GM12891 (cell line): ENCODE results near the gene SMIM9. TPM values are rescaled to one million over a fixed set of nuclear protein-coding genes. Genes with fewer than 3 reads are reported as not detected.
"Not testable (repeated sequence)": the region's sequence is repeated elsewhere in the genome, so short reads cannot be mapped to it uniquely, and the experiment has no call there.

Experiments used
- DNase-seq: peaks from one replicate; pipeline ENCODE4 v3.0.0; 2011; ENCODE audit warnings: low spot score; ENCODE audit not compliant: insufficient read length
- FAIRE-seq: peaks from 2 replicates; lab custom pipeline; 2011; peaks lifted over from hg19 to GRCh38; lab: Jason Lieb, UNC
- PAX5 ChIP-seq: IDR thresholded peaks from 2 replicates; pipeline ENCODE4 v1.6.1; 2011; ENCODE audit warnings: low read length, moderate library complexity, mild to moderate bottlenecking; ENCODE audit not compliant: insufficient read depth, severe bottlenecking
- POLR2A ChIP-seq: IDR thresholded peaks from 2 replicates; pipeline ENCODE4 v1.6.1; 2011; ENCODE audit warnings: low read depth, low read length, control low read depth
- POLR2AphosphoS5 ChIP-seq: IDR thresholded peaks from 2 replicates; pipeline ENCODE4 v1.6.1; 2011; ENCODE audit warnings: low read depth, low read length, control low read depth
- POU2F2 ChIP-seq: IDR thresholded peaks from 2 replicates; pipeline ENCODE4 v1.6.1; 2011; ENCODE audit warnings: low read depth, mild to moderate bottlenecking, control low read depth, low read length, moderate library complexity
- SPI1 ChIP-seq: IDR thresholded peaks from 2 replicates; pipeline ENCODE4 v1.6.1; 2011; ENCODE audit warnings: low read depth, low read length, control low read depth
- TAF1 ChIP-seq: IDR thresholded peaks from 2 replicates; pipeline ENCODE4 v1.6.1; 2011; ENCODE audit warnings: low read depth, low read length, control low read depth
- polyA plus RNA-seq: library from polyadenylated mRNA; unstranded; fragments of >200 nt; gene quantifications from one replicate; pipeline ENCODE4 v1.2.1, GENCODE V29; 2012; ENCODE audit warnings: low read depth, missing spikeins, inconsistent platforms; ENCODE audit not compliant: missing spikeins

Gene SMIM9
- not detected for polyA plus RNA-seq

GRCh38 chrX:154834562-154834961 is at the start of gene SMIM9:
Gene SMIM9, minus strand, starts transcription at chrX:154834662. Its CDS starts 3,806 bp downstream, at chrX:154830856.
- TF ChIP-seq SPI1 (no peak), POLR2A (no peak), POLR2AphosphoS5 (no peak), POU2F2 (no peak), PAX5 (no peak), TAF1 (no peak)
- peak; percentile 56 for FAIRE-seq

GRCh38 chrX:154884069-154884468 is 49.6 kb upstream of the SMIM9 start:
- not testable (repeated sequence) for DNase-seq, FAIRE-seq

More at GRCh38 chrX:154834562-154834961, at the start of gene SMIM9:
- DNase-seq = no peak

GRCh38 chrX:154873329-154873728 is 38.9 kb upstream of the SMIM9 start:
- DNase-seq (no peak), FAIRE-seq (no peak)
- TF ChIP-seq POLR2AphosphoS5 (no peak), PAX5 (no peak), POLR2A (no peak), SPI1 (no peak), POU2F2 (no peak), TAF1 (no peak)

- DNase-seq, FAIRE-seq: not testable (repeated sequence)
Observed at GRCh38 chrX:154868522-154868921, 34.1 kb upstream of the SMIM9 start.

GRCh38 chrX:154855256-154855655 is 20.8 kb upstream of the SMIM9 start:
- TF ChIP-seq POLR2AphosphoS5 (no peak), POLR2A (no peak), TAF1 (no peak), POU2F2 (no peak), SPI1 (no peak)
- FAIRE-seq (no peak), DNase-seq (no peak)

DNA sequence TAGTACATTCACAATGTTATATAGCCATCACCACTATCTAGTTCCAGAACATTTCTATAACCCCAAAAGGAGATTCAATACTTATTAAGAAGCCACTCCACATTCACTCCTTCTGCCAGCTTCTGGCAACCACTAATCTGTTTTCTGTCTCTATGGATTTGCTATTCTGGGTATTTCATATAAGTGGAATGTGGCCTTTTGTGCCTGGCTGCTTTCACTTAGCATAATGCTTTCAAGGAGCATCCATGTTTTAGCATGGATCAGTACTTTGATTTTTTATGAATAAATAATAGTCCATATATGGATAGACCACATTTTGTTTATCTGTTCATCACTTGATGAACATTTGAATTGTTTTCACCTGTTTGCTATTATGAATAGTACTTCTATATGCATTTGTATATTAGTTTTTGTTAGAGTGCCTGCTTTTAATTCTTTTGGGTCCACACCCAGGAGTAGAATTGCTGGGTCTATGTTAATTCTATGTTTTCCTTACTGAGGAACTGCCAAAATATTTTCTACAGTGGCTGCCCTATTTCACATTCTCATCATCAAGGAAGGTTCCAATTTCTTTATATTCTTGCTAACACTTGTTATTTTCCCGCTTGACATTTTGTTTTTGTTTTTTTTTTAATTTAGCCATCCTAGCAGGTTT is 16.6 kb upstream of the SMIM9 start:
- FAIRE-seq (no peak), DNase-seq (no peak)
- TF ChIP-seq POLR2A (no peak), POLR2AphosphoS5 (no peak), POU2F2 (no peak), PAX5 (no peak), TAF1 (no peak), SPI1 (no peak)

GRCh38 chrX:154840856-154841255 is 6.4 kb upstream of the SMIM9 start:
- FAIRE-seq = peak; percentile 13
- no peak for DNase-seq
- TF ChIP-seq PAX5 (no peak), POLR2AphosphoS5 (no peak), TAF1 (no peak), POU2F2 (no peak), POLR2A (no peak), SPI1 (no peak)

GRCh38 chrX:154836163-154836562 is 1.7 kb upstream of the SMIM9 start:
- peak; percentile 45 for FAIRE-seq
- DNase-seq = no peak
- TF ChIP-seq PAX5 (no peak), SPI1 (no peak), POU2F2 (no peak), TAF1 (no peak), POLR2A (no peak), POLR2AphosphoS5 (no peak)

DNA sequence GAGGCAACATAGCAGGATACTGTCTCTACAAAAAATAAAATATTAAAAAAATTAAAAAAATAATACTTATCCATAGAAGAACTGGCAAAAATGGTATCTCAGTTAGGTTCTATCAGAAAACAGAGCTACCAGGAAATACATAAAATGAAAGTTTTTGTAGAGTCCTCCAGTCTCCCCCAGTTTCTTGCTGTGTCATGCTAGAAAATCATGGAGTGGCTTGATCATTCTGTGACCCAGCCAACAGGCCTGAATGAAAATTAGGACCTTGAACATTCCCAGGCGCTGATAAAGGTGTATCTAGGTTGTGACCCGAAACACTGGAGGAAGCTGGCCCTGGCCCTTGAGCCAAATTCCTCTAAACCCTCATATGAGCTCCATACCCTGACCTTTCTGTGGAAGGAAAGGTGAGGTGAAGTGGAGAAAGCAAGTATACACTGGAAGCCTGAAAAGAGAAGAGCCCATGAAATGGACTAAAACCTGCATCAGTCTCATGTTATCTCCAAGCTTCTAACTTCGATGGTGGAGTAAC is 652 bp downstream of the SMIM9 start:
- TF ChIP-seq POLR2A (no peak), TAF1 (no peak), POLR2AphosphoS5 (no peak), POU2F2 (no peak), SPI1 (no peak), PAX5 (no peak)
- peak; percentile 23 for FAIRE-seq
- no peak for DNase-seq

DNA sequence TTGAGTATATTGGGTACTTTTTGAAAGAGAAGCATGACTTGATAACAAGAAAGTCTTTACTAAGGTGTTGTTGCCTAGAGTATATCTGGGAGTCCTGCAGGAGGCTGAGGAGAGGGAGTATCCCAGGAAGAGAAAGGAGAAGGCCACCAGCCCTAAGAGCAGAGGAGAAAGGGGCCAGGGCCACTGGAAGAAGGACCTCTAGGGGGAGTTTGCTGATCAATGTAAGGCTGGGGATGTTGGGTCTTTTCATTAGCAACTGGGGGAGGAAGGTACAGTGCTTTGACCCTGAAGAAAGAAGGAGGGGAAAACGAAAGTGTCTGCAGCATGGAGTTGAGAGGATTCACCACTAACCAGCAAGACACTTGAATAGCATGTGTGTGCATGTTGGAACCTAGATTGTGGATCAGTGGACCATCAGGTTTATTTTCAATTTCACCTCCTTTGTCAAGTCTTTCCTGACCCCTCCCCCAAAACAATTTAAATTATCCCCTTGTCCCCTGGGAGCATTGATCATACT is 4.5 kb downstream of the SMIM9 start:
- TF ChIP-seq POLR2A (no peak), POLR2AphosphoS5 (no peak)
- DNase-seq (no peak), FAIRE-seq (peak; percentile 87)
